GM21528 (cell line): ENCODE data around the gene IFT122.

Experiments used
- ATAC-seq: cut with Tn5 transposase; IDR thresholded peaks from one replicate; pipeline ENCODE4 v1.9.1; 2021; ENCODE audit warnings: mild to moderate bottlenecking, moderate library complexity; ENCODE audit not compliant: unreplicated experiment, low FRiP score

Gene IFT122

GRCh38 chr3:129413687-129414506 is 26.1 kb upstream of the IFT122 start:
- ATAC-seq, result no peak

GRCh38 chr3:129415378-129415777 is 24.6 kb upstream of the IFT122 start:
- no peak for ATAC-seq

GRCh38 chr3:129415830-129416229 is 24.2 kb upstream of the IFT122 start:
- ATAC-seq, result no peak

GRCh38 chr3:129416415-129416814 is 23.6 kb upstream of the IFT122 start:
- no peak for ATAC-seq

- no peak for ATAC-seq
Observed at GRCh38 chr3:129417326-129417725, 22.7 kb upstream of the IFT122 start.

GRCh38 chr3:129418041-129418973 is 21.7 kb upstream of the IFT122 start:
- no peak for ATAC-seq

GRCh38 chr3:129419476-129419875 is 20.5 kb upstream of the IFT122 start:
- ATAC-seq, result no peak

- no peak for ATAC-seq
Observed at GRCh38 chr3:129421236-129421883, 18.7 kb upstream of the IFT122 start.

- no peak for ATAC-seq
Observed at GRCh38 chr3:129421988-129422745, 17.9 kb upstream of the IFT122 start.

GRCh38 chr3:129422897-129423296 is 17.1 kb upstream of the IFT122 start:
- ATAC-seq, result no peak

GRCh38 chr3:129424185-129424841 is 15.7 kb upstream of the IFT122 start:
- ATAC-seq, result no peak

GRCh38 chr3:129425213-129425612 is 14.8 kb upstream of the IFT122 start:
- no peak for ATAC-seq

- no peak for ATAC-seq
Observed at GRCh38 chr3:129425619-129426018, 14.4 kb upstream of the IFT122 start.

GRCh38 chr3:129428007-129428375 is 12.0 kb upstream of the IFT122 start:
- no peak for ATAC-seq

- peak; percentile 83 for ATAC-seq
Observed at GRCh38 chr3:129428376-129429079, 11.5 kb upstream of the IFT122 start, which contains the start of gene EFCAB12. Gene EFCAB12 (minus strand): TSS chr3:129428636. CDS start chr3:129428488, 148 bp downstream.

- ATAC-seq, result no peak
Observed at GRCh38 chr3:129429080-129429451, 11.0 kb upstream of the IFT122 start.

GRCh38 chr3:129429602-129430001 is 10.4 kb upstream of the IFT122 start:
- no peak for ATAC-seq

- no peak for ATAC-seq
Observed at GRCh38 chr3:129432036-129432435, 8.0 kb upstream of the IFT122 start.

GRCh38 chr3:129432671-129433070 is 7.4 kb upstream of the IFT122 start:
- no peak for ATAC-seq
